Keratinocyte (primary cell): Measurements from ENCODE around the gene RNF44.

Source experiments
- EZH2 ChIP-seq: IDR thresholded peaks from one replicate; pipeline ENCODE4 v1.6.1; 2012; ENCODE audit warnings: inconsistent platforms, mild to moderate bottlenecking, low read length, moderate library complexity
- TF ChIP-seq, protein P1 (sequence below), 3 experiments: IDR thresholded peaks in 1 of 3; conservative IDR thresholded peaks in 1 of 3; optimal IDR thresholded peaks in 1 of 3; 2 replicates in 2 of 3; 3 replicates in 1 of 3; pipeline versions ENCODE3 to v1.5.1; 2011; ENCODE audit warnings: low read length in 3 of 3, mild to moderate bottlenecking in 3 of 3, moderate library complexity in 2 of 3, control low read depth in 1 of 3, inconsistent platforms in 1 of 3; ENCODE audit not compliant: insufficient read depth in 2 of 3; ENCODE audit errors: extremely low read depth in 1 of 3

DNA sequence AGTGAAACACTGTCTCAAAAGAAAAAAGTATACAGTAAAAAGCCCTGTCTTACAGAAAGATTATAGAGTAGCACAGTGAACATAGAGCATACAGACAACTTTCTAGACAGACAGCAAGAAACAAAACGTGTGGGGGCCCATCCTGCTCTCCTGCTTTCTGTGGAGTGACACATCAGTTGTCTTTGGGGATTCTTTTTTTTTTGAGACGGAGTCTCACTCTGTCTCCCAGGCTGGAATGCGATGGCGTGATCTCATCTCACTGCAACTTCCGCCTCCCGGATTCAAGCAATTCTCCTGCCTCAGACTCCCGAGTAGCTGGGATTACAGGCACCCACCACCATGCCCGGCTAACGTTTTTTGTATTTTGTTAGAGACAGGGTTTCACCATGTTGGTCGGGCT lies 26.8 kb upstream of the RNF44 start:
- TF ChIP-seq, protein P1, sequence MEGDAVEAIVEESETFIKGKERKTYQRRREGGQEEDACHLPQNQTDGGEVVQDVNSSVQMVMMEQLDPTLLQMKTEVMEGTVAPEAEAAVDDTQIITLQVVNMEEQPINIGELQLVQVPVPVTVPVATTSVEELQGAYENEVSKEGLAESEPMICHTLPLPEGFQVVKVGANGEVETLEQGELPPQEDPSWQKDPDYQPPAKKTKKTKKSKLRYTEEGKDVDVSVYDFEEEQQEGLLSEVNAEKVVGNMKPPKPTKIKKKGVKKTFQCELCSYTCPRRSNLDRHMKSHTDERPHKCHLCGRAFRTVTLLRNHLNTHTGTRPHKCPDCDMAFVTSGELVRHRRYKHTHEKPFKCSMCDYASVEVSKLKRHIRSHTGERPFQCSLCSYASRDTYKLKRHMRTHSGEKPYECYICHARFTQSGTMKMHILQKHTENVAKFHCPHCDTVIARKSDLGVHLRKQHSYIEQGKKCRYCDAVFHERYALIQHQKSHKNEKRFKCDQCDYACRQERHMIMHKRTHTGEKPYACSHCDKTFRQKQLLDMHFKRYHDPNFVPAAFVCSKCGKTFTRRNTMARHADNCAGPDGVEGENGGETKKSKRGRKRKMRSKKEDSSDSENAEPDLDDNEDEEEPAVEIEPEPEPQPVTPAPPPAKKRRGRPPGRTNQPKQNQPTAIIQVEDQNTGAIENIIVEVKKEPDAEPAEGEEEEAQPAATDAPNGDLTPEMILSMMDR (optimal IDR thresholded peaks at IDR 0.05 in 1 of 3, IDR thresholded peaks at IDR 0.05 in 1 of 3, conservative IDR thresholded peaks at IDR 0.05 in 1 of 3; ENCODE audit: extremely low read depth in 1 of 3, insufficient read depth in 2 of 3, low read length in 3 of 3), result no peak
- TF ChIP-seq EZH2, result no peak
